ENCODE results near the gene C13orf46. TPM values are rescaled to one million over a fixed set of nuclear protein-coding genes. Genes with fewer than 3 reads are reported as not detected.

The C13orf46 gene
- total and polyA plus RNA-seq, 10 of the 15 experiments (the other 5 are each of a cell fraction or from before 2014, with no cell fraction given) = 0.01 to 0.18 (median 0.09) TPM; not detected in 6

GRCh38 chr13:113974304-113975281, 717 bp upstream of the C13orf46 start:
- SMC1A ChIA-PET (ENCODE audit: uncharacterized antibody, unreplicated experiment) = no interaction called here
- no peak for TF ChIP-seq RELB (IDR thresholded peaks at IDR 0.05; ENCODE audit: low read depth)
- no peak for TF ChIP-seq YBX1 (IDR thresholded peaks at IDR 0.05)
- TF ChIP-seq RELA (IDR thresholded peaks at IDR 0.05; ENCODE audit: borderline replicate concordance, partially characterized antibody) = no peak
- TF ChIP-seq E2F4 (IDR thresholded peaks at IDR 0.05; ENCODE audit: low read depth, low read length) = no peak
- no peak for TF ChIP-seq YY1 (IDR thresholded peaks at IDR 0.05; ENCODE audit: low read depth, low read length)
- TF ChIP-seq ZNF24 (IDR thresholded peaks at IDR 0.05) = no peak
- TF ChIP-seq TBL1XR1 (IDR thresholded peaks at IDR 0.05; ENCODE audit: low read depth, low read length) = no peak
- no peak for TF ChIP-seq POLR2AphosphoS2 (IDR thresholded peaks at IDR 0.05; ENCODE audit: low read depth, low read length)
- TF ChIP-seq ZSCAN29 (IDR thresholded peaks at IDR 0.05) = no peak
- TF ChIP-seq ATF2 (IDR thresholded peaks at IDR 0.05; ENCODE audit: low read length) = no peak
- TF ChIP-seq WRNIP1 (IDR thresholded peaks at IDR 0.05; ENCODE audit: borderline replicate concordance, low read depth, low read length) = no peak
- TF ChIP-seq NBN (IDR thresholded peaks at IDR 0.05) = no peak
- TF ChIP-seq NFYA (IDR thresholded peaks at IDR 0.05; ENCODE audit: borderline replicate concordance, low read depth, low read length) = no peak
- TF ChIP-seq IKZF2 (IDR thresholded peaks at IDR 0.05) = no peak
- ATAC-seq (no peak), FAIRE-seq (no peak), DNase-seq (ENCODE audit: low read depth, low spot score) (no peak)
- no peaks in the 10 kb centered on the region for H3K27me3 ChIP-seq (replicated peaks in 1 of 2; ENCODE audit: control insufficient read depth in 2 of 2, insufficient read depth in 2 of 2, low read length in 1 of 2)
- RAD21 ChIA-PET (ENCODE audit: unreplicated experiment) = no interaction called here
- intact Hi-C loops (cut with micrococcal nuclease; ENCODE audit: unreplicated experiment) (no loop called here), in situ Hi-C loops (cut with MboI) (loop anchor here (5.0 kb wide), 1 partner anchor 38 kb away; no protein-coding TSS in a partner anchor)
- BruUV-seq (replicated peaks) = no TSS peak
- POLR2A ChIA-PET = no interaction called here
- no peaks in the 10 kb centered on the region for H4K20me1 ChIP-seq (ENCODE audit: control insufficient read depth, insufficient read depth)
- H3K79me2 ChIP-seq (ENCODE audit: control insufficient read depth, insufficient read depth, low read length) = no peaks in the 10 kb centered on the region
- no peak overlapping the region for H3K4me3 ChIP-seq
- no peak overlapping the region for H3K27ac ChIP-seq (ENCODE audit: control insufficient read depth, insufficient read depth)
- no peak overlapping the region for H2AFZ ChIP-seq (ENCODE audit: control insufficient read depth, low read depth, low read length)
- H3K4me2 ChIP-seq (ENCODE audit: control insufficient read depth, insufficient read depth) = no peak overlapping the region
- no peaks in the 10 kb centered on the region for H3K4me1 ChIP-seq (ENCODE audit: control insufficient read depth, insufficient read depth, low read length)
- 92% methylated on average over 48 of the region's 56 CpGs for WGBS (ENCODE audit: insufficient coverage, insufficient replicate concordance, low lambda C conversion rate, missing lambda C conversion rate)
- H3K9ac ChIP-seq (ENCODE audit: control insufficient read depth, insufficient read depth, low read length) = no peak overlapping the region
- CTCF ChIA-PET = no interaction called here
- H3K9me3 ChIP-seq (replicated peaks; ENCODE audit: control insufficient read depth, insufficient read depth, low read length) = no peaks in the 10 kb centered on the region
- H3K36me3 ChIP-seq (ENCODE audit: control insufficient read depth in 2 of 2, insufficient read depth in 2 of 2, low read length in 1 of 2) = no peaks in the 10 kb centered on the region; a peak in 1 of 4 replicates
